CD4-positive, alpha-beta T cell treated with Interleukin-15 for 1 hour (primary cell): ENCODE data around the gene DHPS.
"Not testable (repeated sequence)": the region's sequence is repeated elsewhere in the genome, so short reads cannot be mapped to it uniquely, and the experiment has no call there.

ENCODE experiments used
- DNase-seq: peaks from one replicate; pipeline ENCODE4 v3.0.0-alpha.2; 2020

The DHPS gene

GRCh38 chr19:12670159-12670928, 11.3 kb downstream of the DHPS start:
- no peak for DNase-seq

GRCh38 chr19:12669270-12670158, 12.2 kb downstream of the DHPS start:
- peak; percentile 73 for DNase-seq

- DNase-seq: peak; percentile 82
Measured at GRCh38 chr19:12668932-12669269, 12.8 kb downstream of the DHPS start.

- no peak for DNase-seq
Measured at GRCh38 chr19:12668346-12668745, 13.3 kb downstream of the DHPS start.

- no peak for DNase-seq
Measured at GRCh38 chr19:12667731-12668302, 13.9 kb downstream of the DHPS start.

GRCh38 chr19:12666265-12667048, 15.2 kb downstream of the DHPS start, which contains the start of the genes MAN2B1 and WDR83:
TSS of gene MAN2B1 (minus strand) at chr19:12666742. CDS start at chr19:12666701, 41 bp downstream.
TSS of gene WDR83 (plus strand) at chr19:12666807. CDS start at chr19:12669791, 2,984 bp downstream.
- DNase-seq: peak; percentile 84

- DNase-seq: peak; percentile 40
Measured at GRCh38 chr19:12665671-12666264, 15.9 kb downstream of the DHPS start.

- DNase-seq: peak; percentile 84
Measured at GRCh38 chr19:12665281-12665573, 16.5 kb downstream of the DHPS start.

GRCh38 chr19:12664406-12665280, 17.0 kb downstream of the DHPS start:
- DNase-seq: no peak

GRCh38 chr19:12660980-12661379, 20.7 kb downstream of the DHPS start:
- no peak for DNase-seq

- DNase-seq: no peak
Measured at GRCh38 chr19:12657966-12658365, 23.7 kb downstream of the DHPS start.

- no peak for DNase-seq
Measured at GRCh38 chr19:12656899-12657571, 24.6 kb downstream of the DHPS start.

GRCh38 chr19:12655546-12655945, 26.1 kb downstream of the DHPS start:
- no peak for DNase-seq

- no peak for DNase-seq
Measured at GRCh38 chr19:12652219-12652618, 29.5 kb downstream of the DHPS start.

- no peak for DNase-seq
Measured at GRCh38 chr19:12649941-12650340, 31.7 kb downstream of the DHPS start.

- DNase-seq: no peak
Measured at GRCh38 chr19:12648088-12648487, 33.6 kb downstream of the DHPS start.

- peak; percentile 57 for DNase-seq
Measured at GRCh38 chr19:12647490-12648071, 34.1 kb downstream of the DHPS start.

- DNase-seq: no peak
Measured at GRCh38 chr19:12647047-12647446, 34.6 kb downstream of the DHPS start.

GRCh38 chr19:12646551-12646950, 35.1 kb downstream of the DHPS start:
- DNase-seq: no peak

GRCh38 chr19:12643716-12644115, 38.0 kb downstream of the DHPS start:
- not testable (repeated sequence) for DNase-seq
